ENCODE results near the gene ETFA. TPM values are rescaled to one million over a fixed set of nuclear protein-coding genes. Genes with fewer than 3 reads are reported as not detected.

Gene ETFA
- total and polyA plus RNA-seq, 10 of the 15 experiments (the other 5 are each of a cell fraction or from before 2014, with no cell fraction given) = 114 to 331 (median 152) TPM

GRCh38 chr15:76189106-76189505 is 122.2 kb downstream of the ETFA start:
- in situ Hi-C loops (cut with MboI) = no loop called here
- RAD21 ChIA-PET (ENCODE audit: unreplicated experiment) = no interaction called here
- no peak overlapping the region for H3K4me3 ChIP-seq
- H2AFZ ChIP-seq (ENCODE audit: control insufficient read depth, low read depth, low read length) = no peak overlapping the region
- intact Hi-C loops (cut with micrococcal nuclease; ENCODE audit: unreplicated experiment) = no loop called here
- no peak for FAIRE-seq
- no peaks in the 10 kb centered on the region; the same call in 2 of the 3 replicates for H3K9me3 ChIP-seq (replicated peaks; ENCODE audit: control insufficient read depth, insufficient read depth, low read length)
- H3K4me2 ChIP-seq (ENCODE audit: control insufficient read depth, insufficient read depth) = no peak overlapping the region
- DNase-seq (ENCODE audit: low read depth, low spot score) = no peak
- SMC1A ChIA-PET (ENCODE audit: uncharacterized antibody, unreplicated experiment) = interaction anchor here (1.6 kb wide), 1 partner anchor 131 kb away, joined by 3 read pairs; no protein-coding TSS in a partner anchor
- BruUV-seq (replicated peaks) = no TSS peak
- H3K27me3 ChIP-seq (replicated peaks in 1 of 2; ENCODE audit: control insufficient read depth in 2 of 2, insufficient read depth in 2 of 2, low read length in 1 of 2) = 0 out of 4 replicates have a peak, but pooled peaks cover 0 to 1% of the 10 kb centered on the region in 2 experiments
- no peak overlapping the region for H3K9ac ChIP-seq (ENCODE audit: control insufficient read depth, insufficient read depth, low read length)
- H3K79me2 ChIP-seq (ENCODE audit: control insufficient read depth, insufficient read depth, low read length) = no peaks in the 10 kb centered on the region
- H3K36me3 ChIP-seq (ENCODE audit: control insufficient read depth in 2 of 2, insufficient read depth in 2 of 2, low read length in 1 of 2) = no peaks in the 10 kb centered on the region
- TF ChIP-seq, protein P1, sequence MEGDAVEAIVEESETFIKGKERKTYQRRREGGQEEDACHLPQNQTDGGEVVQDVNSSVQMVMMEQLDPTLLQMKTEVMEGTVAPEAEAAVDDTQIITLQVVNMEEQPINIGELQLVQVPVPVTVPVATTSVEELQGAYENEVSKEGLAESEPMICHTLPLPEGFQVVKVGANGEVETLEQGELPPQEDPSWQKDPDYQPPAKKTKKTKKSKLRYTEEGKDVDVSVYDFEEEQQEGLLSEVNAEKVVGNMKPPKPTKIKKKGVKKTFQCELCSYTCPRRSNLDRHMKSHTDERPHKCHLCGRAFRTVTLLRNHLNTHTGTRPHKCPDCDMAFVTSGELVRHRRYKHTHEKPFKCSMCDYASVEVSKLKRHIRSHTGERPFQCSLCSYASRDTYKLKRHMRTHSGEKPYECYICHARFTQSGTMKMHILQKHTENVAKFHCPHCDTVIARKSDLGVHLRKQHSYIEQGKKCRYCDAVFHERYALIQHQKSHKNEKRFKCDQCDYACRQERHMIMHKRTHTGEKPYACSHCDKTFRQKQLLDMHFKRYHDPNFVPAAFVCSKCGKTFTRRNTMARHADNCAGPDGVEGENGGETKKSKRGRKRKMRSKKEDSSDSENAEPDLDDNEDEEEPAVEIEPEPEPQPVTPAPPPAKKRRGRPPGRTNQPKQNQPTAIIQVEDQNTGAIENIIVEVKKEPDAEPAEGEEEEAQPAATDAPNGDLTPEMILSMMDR (IDR thresholded peaks at IDR 0.05 in 2 of 3, conservative IDR thresholded peaks at IDR 0.05 in 1 of 3; ENCODE audit: control insufficient read depth in 2 of 3, extremely low read depth in 1 of 3, insufficient read depth in 1 of 3, low read depth in 3 of 3, low read length in 3 of 3) = no peak
- TF ChIP-seq NFYA (IDR thresholded peaks at IDR 0.05; ENCODE audit: borderline replicate concordance, low read depth, low read length) (no peak), ATF2 (IDR thresholded peaks at IDR 0.05; ENCODE audit: low read length) (no peak), ZNF24 (IDR thresholded peaks at IDR 0.05) (no peak), KAT2A (conservative IDR thresholded peaks at IDR 0.05; ENCODE audit: control insufficient read depth, low read depth, low read length) (no peak), STAT3 (IDR thresholded peaks at IDR 0.05; ENCODE audit: low read depth, low read length) (no peak), BACH1 (IDR thresholded peaks at IDR 0.05; ENCODE audit: borderline replicate concordance) (no peak), CBX3 (IDR thresholded peaks at IDR 0.05; ENCODE audit: borderline replicate concordance, low read depth) (no peak), EED (IDR thresholded peaks at IDR 0.05; ENCODE audit: low read depth) (no peak), CHD4 (IDR thresholded peaks at IDR 0.05) (no peak), IRF4 (IDR thresholded peaks at IDR 0.05; ENCODE audit: low read depth, low read length) (no peak), ZBED1 (IDR thresholded peaks at IDR 0.05; ENCODE audit: borderline replicate concordance) (no peak), MYB (IDR thresholded peaks at IDR 0.05; ENCODE audit: borderline replicate concordance, low read depth, low read length) (no peak), NRF1 (conservative IDR thresholded peaks at IDR 0.05; ENCODE audit: low read depth, low read length) (no peak), TCF3 (IDR thresholded peaks at IDR 0.05; ENCODE audit: borderline replicate concordance, insufficient read depth, low read depth, low read length) (no peak), SREBF1 (IDR thresholded peaks at IDR 0.05; ENCODE audit: low read length) (no peak), SMARCA5 (IDR thresholded peaks at IDR 0.05) (no peak)
- TF ChIP-seq, protein P2, sequence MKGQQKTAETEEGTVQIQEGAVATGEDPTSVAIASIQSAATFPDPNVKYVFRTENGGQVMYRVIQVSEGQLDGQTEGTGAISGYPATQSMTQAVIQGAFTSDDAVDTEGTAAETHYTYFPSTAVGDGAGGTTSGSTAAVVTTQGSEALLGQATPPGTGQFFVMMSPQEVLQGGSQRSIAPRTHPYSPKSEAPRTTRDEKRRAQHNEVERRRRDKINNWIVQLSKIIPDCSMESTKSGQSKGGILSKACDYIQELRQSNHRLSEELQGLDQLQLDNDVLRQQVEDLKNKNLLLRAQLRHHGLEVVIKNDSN (IDR thresholded peaks at IDR 0.05; ENCODE audit: borderline replicate concordance, extremely low read length, insufficient read depth, low read depth, low read length) = no peak
- peaks cover 14% of the 10 kb centered on the region for H3K4me1 ChIP-seq (ENCODE audit: control insufficient read depth, insufficient read depth, low read length)
- CTCF ChIA-PET = interaction anchor here (1.6 kb wide), 1 partner anchor 20 kb away, joined by 3 read pairs; no protein-coding TSS in a partner anchor
- no peak for ATAC-seq
- WGBS (ENCODE audit: insufficient coverage, insufficient replicate concordance, low lambda C conversion rate, missing lambda C conversion rate) = 47% methylated on average over 2 of the region's 2 CpGs
- no peaks in the 10 kb centered on the region for H4K20me1 ChIP-seq (ENCODE audit: control insufficient read depth, insufficient read depth)
- no peak overlapping the region for H3K27ac ChIP-seq (ENCODE audit: control insufficient read depth, insufficient read depth)
- POLR2A ChIA-PET = no interaction called here

Measured in GM12878 (cell line).